Activated CD4-positive, alpha-beta T cell treated with anti-CD3 and anti-CD28 coated beads, Interleukin-2, Interleukin-4, amounts not matched to agents 100 ng/mL and 50 ng/mL, durations not matched to agents 16 hours and 8 hours (primary cell): ENCODE measurements around the gene EIF3L.

ENCODE experiments used
- DNase-seq: peaks from one replicate; pipeline ENCODE4 v3.0.0-alpha.2; 2020; ENCODE audit warnings: low spot score

EIF3L gene

DNA sequence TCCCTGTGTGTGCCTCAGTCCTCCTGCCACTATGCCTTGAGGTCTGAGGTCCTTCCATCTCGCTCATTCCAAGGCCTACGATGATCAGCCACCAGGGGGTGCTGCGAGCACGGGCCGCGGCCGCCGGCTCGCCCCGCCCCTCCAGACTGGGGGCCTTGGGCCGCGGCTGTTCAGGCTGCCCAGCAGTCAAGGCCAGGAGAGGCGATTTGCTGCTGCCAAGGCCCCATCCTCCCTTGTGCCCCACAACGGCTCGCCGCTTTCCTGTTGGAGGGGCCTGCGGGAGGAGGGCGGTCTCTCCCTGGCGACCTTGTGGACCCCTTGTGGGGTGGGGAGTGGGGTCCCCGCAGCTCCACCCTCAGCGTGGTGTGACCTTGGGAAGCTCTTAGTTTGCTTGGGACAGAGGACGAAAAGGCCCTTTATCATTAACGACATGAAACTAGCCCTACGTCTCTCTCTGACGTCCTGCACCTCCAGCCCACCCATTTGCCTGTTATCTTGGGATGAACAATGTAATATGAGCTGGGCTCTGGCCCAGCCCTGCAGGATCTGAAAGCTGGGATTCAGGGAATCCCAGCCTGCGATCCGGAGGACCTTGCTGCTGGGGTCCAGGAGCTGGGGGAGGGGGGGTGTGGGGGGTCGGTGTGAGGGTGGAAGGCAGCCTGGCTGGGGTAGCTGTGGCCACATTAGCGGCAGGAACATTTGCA lies 31.4 kb upstream of the EIF3L start:
- DNase-seq: peak; percentile 83

DNA sequence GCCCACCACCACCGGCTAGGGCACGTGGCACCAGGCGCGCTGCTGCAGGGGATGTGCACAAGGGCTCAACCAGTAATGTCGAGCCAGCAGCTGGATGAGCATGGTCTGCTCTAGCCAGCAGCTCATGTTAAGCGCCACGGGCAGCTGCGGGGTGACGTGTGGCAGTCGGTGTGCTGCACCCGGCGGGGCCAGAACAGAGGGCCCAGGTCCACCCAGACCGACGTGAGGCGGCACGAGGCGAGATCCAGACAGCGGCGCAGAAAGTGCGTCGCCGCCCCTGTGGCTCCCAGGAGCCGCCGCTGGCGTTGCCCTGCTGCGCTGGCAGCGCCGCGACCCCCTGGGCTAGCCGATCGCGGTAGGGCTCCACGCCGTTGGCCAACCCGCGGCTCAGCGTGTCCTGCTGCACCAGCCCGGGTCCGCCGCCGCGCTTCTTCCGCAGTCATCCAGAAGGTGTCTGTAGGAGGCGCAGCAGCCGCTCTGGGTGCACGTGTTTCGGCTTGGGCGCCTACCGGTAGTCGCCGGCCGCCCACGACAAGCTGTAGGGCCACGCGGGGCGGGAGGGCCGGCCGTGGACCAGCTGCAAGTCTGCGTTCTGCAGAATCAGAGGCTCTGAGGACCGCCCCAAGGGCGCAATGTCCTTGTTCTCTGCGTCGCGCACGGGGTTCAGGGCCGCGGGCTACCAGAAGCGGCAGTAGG lies 30.7 kb upstream of the EIF3L start:
- peak; percentile 64 for DNase-seq

DNA sequence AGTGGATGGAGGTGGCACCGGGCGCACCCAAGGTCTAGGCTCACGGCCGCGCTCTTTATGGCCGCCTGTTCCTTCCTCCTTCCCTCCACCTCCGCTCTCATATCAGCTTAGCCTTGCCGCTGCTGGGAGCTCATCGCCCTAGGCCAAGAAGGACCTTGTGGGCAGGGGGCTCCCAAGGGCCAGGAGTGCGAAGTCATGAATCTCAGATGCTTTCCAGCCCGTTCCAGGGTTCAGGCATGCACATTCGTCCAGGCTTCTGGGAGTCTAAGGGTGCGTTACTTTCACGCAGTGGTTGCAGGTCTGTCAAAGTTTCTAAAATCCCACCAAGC lies 30.1 kb upstream of the EIF3L start:
- no peak for DNase-seq

DNA sequence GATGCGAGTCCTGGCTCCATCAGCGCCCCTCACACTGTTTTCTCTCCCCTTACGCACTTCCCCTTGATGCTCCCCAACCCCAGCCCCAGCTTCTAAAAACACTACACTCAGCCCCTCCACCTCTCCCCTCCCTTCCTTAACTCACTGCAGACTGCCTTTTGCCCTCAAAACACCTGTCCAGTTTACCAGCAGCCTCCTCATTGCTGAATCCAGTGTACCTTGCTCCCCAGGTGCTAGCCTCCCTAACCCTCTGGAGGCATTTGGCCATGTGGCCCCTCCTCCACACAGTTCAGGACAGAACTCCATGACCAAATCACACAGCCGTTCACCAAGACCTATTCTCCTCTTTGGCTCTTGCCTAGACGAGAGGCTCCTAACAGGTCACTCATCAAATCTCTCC lies 28.9 kb upstream of the EIF3L start:
- DNase-seq: no peak

DNA sequence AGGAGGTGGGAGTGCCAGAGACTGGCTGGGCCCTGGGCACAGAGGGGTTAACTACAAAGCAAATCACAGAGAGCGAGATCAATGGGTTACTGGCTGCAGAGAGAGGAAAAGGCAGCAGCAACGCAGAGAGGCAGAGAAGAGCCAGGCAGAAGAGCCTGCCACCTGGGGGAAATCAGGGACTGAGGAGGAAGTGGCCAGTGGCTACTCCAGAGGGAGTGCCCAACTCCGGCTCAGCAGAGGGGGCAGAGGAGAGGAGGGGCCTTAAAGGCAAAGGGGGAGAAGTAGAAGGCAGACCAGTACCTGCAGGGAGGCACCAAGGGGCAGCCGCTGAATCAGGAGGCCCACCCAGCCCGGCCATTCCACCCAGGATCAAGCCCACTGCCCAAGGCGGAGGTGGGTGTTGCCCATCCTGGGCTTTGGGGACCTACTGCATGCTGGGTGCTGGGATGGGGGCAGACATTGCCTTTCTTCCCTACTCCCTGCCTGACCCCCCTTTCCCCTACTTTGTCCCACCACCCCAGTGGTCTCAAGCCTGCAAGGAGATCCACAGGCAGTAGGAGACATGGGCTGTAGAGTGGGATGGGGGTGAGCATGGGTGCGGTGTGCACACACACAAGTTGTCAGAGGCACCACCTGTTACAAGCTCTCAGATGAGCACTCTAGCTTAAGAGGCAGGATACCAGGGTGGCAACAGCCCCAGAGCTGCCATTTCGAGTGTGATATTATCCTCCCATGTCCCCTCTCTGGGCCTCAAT lies 27.0 kb upstream of the EIF3L start:
- no peak for DNase-seq

DNA sequence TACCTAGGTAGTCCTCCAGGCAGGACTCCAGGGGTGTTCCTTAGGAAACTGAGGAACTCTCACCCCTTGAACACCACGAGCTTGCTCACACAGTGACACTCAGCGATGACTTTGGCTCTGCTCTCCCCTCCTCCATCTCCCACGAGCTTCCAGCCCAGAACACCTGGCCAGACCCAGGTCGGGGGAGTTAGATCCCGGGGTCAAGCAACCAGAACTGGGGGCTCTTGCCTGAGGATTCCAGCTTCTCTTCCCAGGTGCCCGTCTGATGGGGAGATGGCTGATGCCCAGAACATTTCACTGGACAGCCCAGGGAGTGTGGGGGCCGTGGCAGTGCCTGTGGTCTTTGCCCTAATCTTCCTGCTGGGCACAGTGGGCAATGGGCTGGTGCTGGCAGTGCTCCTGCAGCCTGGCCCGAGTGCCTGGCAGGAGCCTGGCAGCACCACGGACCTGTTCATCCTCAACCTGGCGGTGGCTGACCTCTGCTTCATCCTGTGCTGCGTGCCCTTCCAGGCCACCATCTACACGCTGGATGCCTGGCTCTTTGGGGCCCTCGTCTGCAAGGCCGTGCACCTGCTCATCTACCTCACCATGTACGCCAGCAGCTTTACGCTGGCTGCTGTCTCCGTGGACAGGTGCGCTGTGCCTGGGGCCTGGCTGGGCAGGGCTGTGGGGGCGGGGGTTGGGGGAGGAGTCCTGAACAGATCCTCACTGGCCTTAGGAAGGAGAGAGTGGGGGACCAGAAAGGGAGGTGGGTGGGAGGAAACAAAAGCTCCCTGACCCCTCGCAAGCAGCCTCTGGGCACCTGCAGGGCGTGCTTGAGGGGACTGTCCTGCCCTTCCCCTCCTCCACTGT lies 25.9 kb upstream of the EIF3L start, which contains the start of gene GALR3:
TSS of gene GALR3 (plus strand) at position 249 of the 852 bp plus-strand sequence. CDS start at position 274, 25 bp downstream.
- DNase-seq: no peak

DNA sequence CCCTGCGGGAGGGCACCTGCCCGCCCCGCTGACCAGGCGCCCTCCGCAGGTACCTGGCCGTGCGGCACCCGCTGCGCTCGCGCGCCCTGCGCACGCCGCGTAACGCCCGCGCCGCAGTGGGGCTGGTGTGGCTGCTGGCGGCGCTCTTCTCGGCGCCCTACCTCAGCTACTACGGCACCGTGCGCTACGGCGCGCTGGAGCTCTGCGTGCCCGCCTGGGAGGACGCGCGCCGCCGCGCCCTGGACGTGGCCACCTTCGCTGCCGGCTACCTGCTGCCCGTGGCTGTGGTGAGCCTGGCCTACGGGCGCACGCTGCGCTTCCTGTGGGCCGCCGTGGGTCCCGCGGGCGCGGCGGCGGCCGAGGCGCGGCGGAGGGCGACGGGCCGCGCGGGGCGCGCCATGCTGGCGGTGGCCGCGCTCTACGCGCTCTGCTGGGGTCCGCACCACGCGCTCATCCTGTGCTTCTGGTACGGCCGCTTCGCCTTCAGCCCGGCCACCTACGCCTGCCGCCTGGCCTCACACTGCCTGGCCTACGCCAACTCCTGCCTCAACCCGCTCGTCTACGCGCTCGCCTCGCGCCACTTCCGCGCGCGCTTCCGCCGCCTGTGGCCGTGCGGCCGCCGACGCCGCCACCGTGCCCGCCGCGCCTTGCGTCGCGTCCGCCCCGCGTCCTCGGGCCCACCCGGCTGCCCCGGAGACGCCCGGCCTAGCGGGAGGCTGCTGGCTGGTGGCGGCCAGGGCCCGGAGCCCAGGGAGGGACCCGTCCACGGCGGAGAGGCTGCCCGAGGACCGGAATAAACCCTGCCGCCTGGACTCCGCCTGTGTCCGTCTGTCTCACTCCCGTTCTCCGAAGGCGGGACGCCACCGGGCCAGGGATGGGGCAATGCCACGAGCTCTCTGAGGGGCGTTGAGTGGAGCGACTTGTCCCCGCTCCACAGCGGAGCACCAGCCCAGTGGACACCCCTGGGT lies 24.3 kb upstream of the EIF3L start:
- peak; percentile 30 for DNase-seq

DNA sequence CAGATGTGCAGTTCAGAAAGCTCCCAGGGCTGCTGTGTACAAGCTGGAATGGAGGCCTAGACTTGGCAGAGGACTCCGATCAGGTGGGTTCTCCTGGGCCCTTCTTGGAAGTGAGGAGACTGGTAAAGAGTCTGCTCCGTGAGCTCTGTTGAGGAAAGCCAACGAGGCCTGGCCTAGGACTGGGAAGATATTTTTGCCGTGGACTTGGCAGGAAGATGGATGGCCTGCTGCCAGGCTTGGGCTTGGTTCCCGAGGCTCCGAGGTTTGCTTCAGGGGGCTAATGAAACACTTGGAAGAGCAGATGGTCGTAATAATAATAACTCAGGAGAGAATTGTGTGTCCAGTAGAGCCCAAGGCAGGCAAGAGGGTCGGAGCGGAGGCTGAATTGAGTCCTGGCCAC lies 22.2 kb upstream of the EIF3L start:
- DNase-seq: no peak

DNA sequence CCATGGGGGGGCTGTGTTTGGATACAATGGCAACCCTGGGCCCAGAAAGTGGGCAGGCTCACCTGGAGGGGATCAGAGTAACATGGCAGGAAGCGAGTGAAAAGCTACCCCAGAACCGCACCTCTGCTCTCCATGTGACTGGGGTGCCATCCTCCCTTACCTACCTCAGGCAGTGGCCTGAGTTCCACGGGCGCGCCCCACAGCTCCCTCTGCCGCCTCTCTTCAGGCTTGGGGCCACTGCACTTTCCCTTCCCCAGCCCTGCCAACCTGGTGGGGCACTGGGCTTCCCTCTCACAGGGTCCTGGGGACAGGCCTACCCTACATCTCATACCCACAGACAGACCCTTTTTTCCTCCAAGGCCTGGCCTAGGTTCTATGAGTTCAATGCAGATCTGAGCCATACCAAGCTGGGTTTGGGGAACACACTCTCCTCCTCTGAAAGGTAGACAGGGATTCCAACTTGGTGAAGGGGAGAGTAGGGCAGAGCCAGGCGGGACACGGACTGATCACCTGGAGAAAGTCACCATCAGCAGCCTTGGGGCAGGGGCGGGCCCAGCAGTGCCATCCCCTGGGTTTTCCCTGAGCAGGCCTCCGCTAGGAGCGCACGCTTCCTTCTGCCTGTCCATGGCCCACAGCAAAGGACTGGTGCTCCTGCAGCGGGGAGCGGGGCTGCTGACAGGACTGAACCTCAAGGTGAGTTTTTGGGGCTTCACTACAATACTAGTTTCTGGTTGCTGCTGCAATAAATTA lies 19.0 kb upstream of the EIF3L start:
- DNase-seq: no peak

DNA sequence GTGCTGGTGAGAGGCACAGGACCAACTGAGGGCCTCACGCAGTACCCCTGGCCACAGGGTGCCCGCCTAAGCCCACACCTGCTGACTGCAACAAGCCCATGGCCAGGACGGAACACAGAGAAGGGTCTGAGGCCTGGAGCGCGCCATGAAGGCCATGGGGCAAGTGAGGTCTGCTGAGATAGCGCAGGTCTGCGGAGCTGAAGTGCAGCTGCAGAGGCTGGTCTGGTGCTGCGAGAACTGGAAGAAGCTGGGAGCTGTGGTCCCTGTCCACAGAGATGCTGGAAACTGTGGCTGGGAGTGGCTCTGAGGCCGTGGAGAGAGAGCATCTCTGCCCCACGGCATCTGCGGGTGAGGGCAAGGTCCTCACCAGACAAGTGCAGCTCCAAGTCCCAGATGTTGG lies 17.7 kb upstream of the EIF3L start:
- no peak for DNase-seq

DNA sequence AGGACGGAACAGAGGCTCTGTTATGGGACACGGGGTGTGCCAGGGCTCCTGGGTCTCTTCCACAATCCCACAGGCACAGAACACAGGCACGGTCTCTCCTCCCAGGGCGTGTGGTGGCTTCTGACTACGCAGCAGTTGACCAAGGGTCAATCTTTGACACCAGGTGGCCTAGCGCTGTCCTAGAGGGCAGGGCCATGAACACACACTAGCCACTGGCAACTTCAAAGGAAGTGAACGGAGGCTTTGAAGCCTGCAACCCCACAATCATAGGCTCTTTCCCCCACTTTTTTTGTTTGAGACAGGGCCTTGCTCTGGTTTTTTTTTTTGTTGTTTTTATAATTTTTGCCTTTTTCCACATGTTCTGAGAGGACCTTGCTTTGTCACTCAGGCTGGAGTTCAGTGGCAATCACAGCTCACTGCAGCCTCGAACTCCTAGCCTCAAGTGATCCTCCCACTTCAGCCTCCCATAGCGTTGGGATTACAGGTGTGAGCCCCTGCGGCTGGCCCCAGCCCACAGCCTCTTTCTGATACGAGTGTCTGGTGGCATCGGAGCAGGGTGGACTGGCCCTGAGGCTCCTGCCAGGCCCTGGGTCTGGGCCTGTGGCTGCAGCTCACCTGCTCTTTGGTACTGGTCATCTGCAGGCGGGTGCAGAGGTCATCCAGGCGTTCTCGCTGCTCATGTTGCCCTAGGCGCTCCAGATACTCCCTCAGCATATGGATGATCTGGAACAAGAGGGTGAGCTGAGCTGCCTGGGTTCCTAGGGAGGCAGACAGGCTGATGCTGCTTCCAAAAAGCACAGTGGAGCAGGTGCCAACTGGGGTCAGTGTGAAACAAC lies 17.0 kb upstream of the EIF3L start:
- DNase-seq: no peak

DNA sequence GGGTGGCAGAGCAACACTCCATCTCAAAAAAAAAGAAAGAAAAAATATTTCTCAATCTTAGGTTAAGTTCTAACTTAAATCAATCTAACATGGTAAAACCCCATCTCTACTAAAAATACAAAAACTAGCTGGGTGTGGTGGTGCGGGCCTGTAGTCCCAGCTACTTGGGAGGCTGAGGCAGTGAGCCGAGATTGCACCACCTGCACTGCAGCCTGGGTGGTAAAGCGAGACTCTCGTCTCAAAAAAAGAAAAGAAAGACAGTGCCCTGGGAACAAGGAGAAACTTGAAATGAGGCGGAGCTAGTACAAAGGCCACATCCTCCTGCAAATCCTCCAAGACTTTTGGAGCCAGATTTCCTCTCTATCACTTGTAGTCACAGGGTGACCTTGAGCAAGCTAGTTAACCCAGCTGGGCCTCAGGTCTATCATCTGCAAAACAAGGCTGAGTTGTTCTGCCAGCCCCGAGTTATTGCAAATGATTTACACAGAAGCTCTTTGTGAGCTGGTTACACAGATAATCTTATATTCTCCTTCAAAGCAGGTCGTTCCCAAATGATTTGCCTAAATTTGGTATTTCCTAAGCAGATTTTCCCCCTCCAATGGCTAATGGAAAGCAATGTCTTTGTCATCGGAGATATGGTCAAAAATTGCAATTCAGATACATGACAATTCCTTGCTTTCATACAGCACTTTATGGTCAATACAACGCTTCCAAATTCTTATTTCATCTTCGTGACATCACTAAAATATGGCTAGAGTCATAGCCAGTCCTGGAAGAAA lies 7.0 kb upstream of the EIF3L start:
- no peak for DNase-seq

DNA sequence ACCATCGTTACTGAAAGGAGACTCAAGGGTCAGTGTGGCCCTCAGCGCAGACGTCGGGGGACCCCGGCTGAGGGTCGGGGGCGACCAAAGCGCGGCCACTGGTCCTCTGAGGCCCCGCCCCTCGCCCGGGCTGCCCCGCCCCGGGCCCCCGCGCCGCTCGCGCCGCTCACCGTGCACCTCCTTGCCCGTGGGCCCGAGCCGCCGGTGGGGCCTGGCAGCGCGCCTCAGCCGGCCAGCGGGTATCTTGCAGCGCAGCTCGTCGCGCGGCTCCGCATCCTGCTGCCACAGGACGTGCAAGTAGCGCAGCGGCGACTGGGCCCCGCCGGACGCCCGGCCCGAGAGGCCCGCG lies 5.5 kb upstream of the EIF3L start:
- DNase-seq: peak; percentile 45

DNA sequence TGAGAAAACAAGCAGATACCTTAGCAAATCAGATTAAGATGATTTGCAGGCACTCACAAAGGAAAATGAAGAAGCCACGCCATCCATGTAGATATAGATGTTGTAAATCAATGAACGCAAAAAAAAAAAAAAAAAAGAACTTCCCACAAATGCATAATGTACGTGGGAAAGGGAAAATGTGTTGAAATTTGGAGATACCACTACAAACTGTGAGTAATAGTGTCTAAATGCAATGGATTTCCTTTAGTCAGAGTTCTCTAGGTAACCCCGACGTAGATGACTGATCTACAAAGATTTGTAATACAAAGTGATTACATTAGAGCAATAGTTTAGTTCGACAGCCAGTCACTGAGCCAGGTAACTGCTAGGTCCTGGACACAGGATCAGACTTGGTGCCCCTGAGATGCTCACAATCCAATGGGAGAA lies 4.3 kb upstream of the EIF3L start:
- DNase-seq: no peak

DNA sequence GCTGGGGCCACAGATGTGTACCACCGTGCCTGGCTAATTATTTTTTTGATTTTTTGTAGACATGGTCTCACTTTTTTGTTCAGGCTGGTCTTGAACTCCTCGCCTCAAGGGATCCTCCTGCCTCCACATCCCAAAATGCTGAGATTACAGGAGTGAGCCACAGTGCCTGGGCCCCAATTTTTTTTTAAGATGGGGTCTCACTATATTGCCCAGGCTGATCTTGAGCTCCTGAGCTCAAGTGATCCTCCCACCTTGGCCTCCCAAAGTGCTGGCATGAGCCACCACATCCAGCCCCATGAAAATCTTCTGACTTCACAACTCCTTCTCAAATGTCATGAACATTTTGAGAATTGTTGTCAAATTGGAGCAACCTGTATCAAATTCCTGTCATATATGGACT lies 2.8 kb upstream of the EIF3L start:
- DNase-seq: no peak

DNA sequence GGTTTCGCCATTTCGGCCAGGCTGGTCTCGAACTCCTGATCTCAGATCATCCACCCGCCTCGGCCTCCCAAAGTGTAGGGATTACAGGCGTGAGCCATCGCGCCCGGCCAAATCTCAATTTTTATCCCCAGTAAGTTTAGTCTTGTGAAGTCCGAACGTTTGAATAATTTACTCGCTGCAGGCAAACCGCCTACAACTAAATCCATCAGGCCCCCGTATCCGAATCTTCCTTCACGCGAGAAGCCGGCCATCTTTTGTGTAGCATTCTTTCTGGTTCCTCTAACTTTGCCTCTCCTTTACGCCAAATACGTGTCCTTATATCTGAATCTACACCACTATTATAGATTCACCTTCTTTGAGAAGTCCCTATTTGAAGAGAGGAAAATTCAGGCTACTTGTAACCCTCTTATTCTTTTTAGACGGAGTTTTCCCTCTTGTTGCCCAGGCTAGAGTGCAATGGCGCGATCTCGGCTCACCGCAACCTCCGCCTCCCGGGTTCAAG lies 581 bp upstream of the EIF3L start:
- DNase-seq: peak; percentile 19

DNA sequence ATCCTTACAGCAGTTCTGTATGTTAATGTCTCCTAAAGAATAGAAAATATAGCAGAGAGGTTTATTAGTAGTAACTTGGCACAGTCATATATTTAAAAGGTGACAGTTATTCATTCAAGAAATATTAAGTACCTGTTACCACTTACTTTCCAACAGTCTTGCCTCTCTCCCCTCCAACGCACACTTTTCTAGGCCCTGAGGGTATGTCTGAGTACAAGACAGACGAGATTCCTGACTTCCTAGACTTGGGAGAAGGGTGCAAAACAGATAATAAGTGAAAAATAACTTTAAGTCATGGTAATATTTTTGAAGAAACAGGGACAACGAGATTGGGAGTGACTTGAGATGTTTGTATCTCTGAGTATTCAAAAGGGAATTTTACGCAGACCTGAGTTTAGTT lies 1.6 kb downstream of the EIF3L start:
- no peak for DNase-seq

DNA sequence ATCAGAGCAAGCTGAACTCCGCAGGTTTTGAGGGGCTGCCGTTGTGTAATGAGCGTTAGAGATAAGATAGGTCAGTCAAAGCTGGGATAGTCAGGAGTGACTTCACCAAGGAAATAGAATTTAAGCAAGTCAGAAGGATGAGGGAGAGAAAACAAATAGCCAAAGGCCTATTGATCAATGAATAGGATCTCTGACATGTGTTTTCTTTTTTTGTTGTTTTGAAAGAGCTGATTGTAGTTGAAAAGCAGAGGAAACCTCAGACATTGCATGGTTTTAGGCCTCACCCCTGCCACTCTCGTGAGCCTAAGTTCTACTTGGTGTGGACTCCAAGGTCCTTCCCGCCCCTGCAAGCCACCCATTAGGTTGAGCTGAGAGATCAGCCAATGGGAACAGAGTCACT lies 3.2 kb downstream of the EIF3L start:
- DNase-seq: no peak

DNA sequence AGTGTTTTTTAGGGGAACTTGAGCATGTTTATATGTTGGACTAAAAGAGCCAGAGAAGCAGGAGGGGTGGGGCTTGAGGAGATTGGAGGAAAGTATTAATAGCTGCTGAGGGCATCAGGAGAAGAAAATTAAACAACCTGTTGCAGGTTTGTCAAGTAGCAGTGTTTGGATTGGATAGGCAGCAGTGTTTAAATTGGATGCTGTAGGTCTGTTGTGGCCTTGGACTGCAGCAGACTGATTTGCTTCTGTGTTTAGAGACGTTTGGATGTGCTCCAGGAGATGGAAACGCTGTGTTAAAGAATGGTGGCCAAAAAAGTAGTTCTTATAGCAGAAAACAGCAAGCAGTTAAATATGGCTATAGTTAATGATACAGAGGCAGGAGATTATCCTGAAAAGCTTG lies 5.7 kb downstream of the EIF3L start:
- DNase-seq: no peak
